ENCODE measurements around the gene AATK. TPM values are rescaled to one million over a fixed set of nuclear protein-coding genes. Genes with fewer than 3 reads are reported as not detected.

Gene AATK
- total and polyA plus RNA-seq, 2 of the 13 experiments (the other 11 are each of a cell fraction or from before 2014, with no cell fraction given), result 2.9 to 8.4 TPM

GRCh38 chr17:81110488-81111040, 55.5 kb downstream of the AATK start:
- ATAC-seq, result no peak
- Histone ChIP-seq H3K4me1 (ENCODE audit: insufficient read depth, low read length) (peaks cover 7% of the 10 kb centered on the region; the same call in 1 of the 2 replicates), H4K20me1 (ENCODE audit: insufficient read depth, low read length) (peaks cover 2% of the 10 kb centered on the region; the same call in 1 of the 2 replicates), H3K79me2 (ENCODE audit: insufficient read depth, low read length) (no peaks in the 10 kb centered on the region), H3K9ac (ENCODE audit: insufficient read depth, low read depth, low read length) (no peak overlapping the region), H3K36me3 (replicated peaks in 1 of 2; ENCODE audit: control insufficient read depth in 1 of 2, insufficient read depth in 2 of 2, low read length in 2 of 2) (peaks cover 2 to 4% of the 10 kb centered on the region in 2 experiments; a peak in 3 of 5 replicates), H3K4me2 (ENCODE audit: low read depth, low read length) (no peak overlapping the region), H3K9me3 (ENCODE audit: low read length) (no peaks in the 10 kb centered on the region), H3K27me3 (ENCODE audit: control insufficient read depth in 1 of 2, insufficient read depth in 2 of 2, low read length in 2 of 2) (no peaks in the 10 kb centered on the region), H3K27ac (ENCODE audit: extremely low read length, insufficient read depth, low read length) (no peak overlapping the region), H3K4me3 (replicated peaks in 1 of 3; ENCODE audit: insufficient read depth in 1 of 3, low read depth in 2 of 3, low read length in 3 of 3) (no peak overlapping the region), H2AFZ (ENCODE audit: low read length) (no peak overlapping the region)
- ChIA-PET CTCF (ENCODE audit: low intra/inter-chr PET ratio, low total read pairs) (no interaction called here), POLR2A (no interaction called here)
- intact Hi-C loops (cut with micrococcal nuclease; ENCODE audit: unreplicated experiment) (no loop called here), in situ Hi-C loops (cut with HindIII; ENCODE audit: extremely low pct_ligation_motif_present, low pct_unique_long_range_greater_than_20kb) (no loop called here)
- WGBS (ENCODE audit: low lambda C conversion rate), result 92% methylated on average over 30 of the region's 30 CpGs
- no TSS peak for BruUV-seq (replicated peaks)
- no peak for DNase-seq (ENCODE audit: low spot score)
- no peak for FAIRE-seq
- TF ChIP-seq ZFP37 (CRISPR knock-in tag; IDR thresholded peaks at IDR 0.05; ENCODE audit: borderline replicate concordance) (no peak), AGO2 (optimal IDR thresholded peaks at IDR 0.05; ENCODE audit: low read depth, low read length) (peak; percentile 33), MBNL3 (CRISPR knock-in tag; conservative IDR thresholded peaks at IDR 0.05) (no peak), BRD4 (CRISPR knock-in tag; IDR thresholded peaks at IDR 0.05) (no peak)

GRCh38 chr17:81109957-81110356, 56.1 kb downstream of the AATK start:
- intact Hi-C loops (cut with micrococcal nuclease; ENCODE audit: unreplicated experiment), result no loop called here
- no peak for TF ChIP-seq XRCC5 (optimal IDR thresholded peaks at IDR 0.05; ENCODE audit: low read length)
- no peak for TF ChIP-seq NFYB (CRISPR knock-in tag; IDR thresholded peaks at IDR 0.05)
- TF ChIP-seq TFDP2 (CRISPR knock-in tag; IDR thresholded peaks at IDR 0.05), result no peak
- no peak for TF ChIP-seq HNRNPH1 (optimal IDR thresholded peaks at IDR 0.05; ENCODE audit: low read depth, low read length)
- TF ChIP-seq MEF2D (CRISPR knock-in tag; IDR thresholded peaks at IDR 0.05), result no peak
- TF ChIP-seq TEAD2 (CRISPR knock-in tag; IDR thresholded peaks at IDR 0.05), result no peak
- TF ChIP-seq HNF4G (IDR thresholded peaks at IDR 0.05; ENCODE audit: borderline replicate concordance, low read depth, low read length), result no peak
- no peak for TF ChIP-seq HNF4G (CRISPR knock-in tag; IDR thresholded peaks at IDR 0.05; ENCODE audit: borderline replicate concordance, low read depth)
- TF ChIP-seq DBP (CRISPR knock-in tag; IDR thresholded peaks at IDR 0.05; ENCODE audit: not compliant biosample characterization), result no peak
- no peak for TF ChIP-seq ZNF614 (CRISPR knock-in tag; IDR thresholded peaks at IDR 0.05; ENCODE audit: borderline replicate concordance)
- TF ChIP-seq GATAD2A (CRISPR knock-in tag; IDR thresholded peaks at IDR 0.05), result no peak
- no peak for TF ChIP-seq POLR2G (IDR thresholded peaks at IDR 0.05; ENCODE audit: low read depth, low read length)

More at GRCh38 chr17:81109957-81110356, 56.1 kb downstream of the AATK start:
- FAIRE-seq (no peak), ATAC-seq (no peak), DNase-seq (ENCODE audit: low spot score) (no peak)
- ChIA-PET POLR2A (no interaction called here), CTCF (ENCODE audit: low intra/inter-chr PET ratio, low total read pairs) (no interaction called here)
- Histone ChIP-seq H3K4me1 (ENCODE audit: insufficient read depth, low read length) (peaks cover 7% of the 10 kb centered on the region; the same call in 1 of the 2 replicates), H3K27me3 (ENCODE audit: control insufficient read depth in 1 of 2, insufficient read depth in 2 of 2, low read length in 2 of 2) (no peaks in the 10 kb centered on the region), H4K20me1 (ENCODE audit: insufficient read depth, low read length) (peaks cover 2% of the 10 kb centered on the region; the same call in 1 of the 2 replicates), H3K9me3 (ENCODE audit: low read length) (no peaks in the 10 kb centered on the region), H3K27ac (ENCODE audit: extremely low read length, insufficient read depth, low read length) (no peak overlapping the region), H3K79me2 (ENCODE audit: insufficient read depth, low read length) (no peaks in the 10 kb centered on the region), H3K4me2 (ENCODE audit: low read depth, low read length) (no peak overlapping the region), H3K9ac (ENCODE audit: insufficient read depth, low read depth, low read length) (no peak overlapping the region), H3K4me3 (replicated peaks in 1 of 3; ENCODE audit: insufficient read depth in 1 of 3, low read depth in 2 of 3, low read length in 3 of 3) (no peak overlapping the region), H2AFZ (ENCODE audit: low read length) (no peak overlapping the region), H3K36me3 (replicated peaks in 1 of 2; ENCODE audit: control insufficient read depth in 1 of 2, insufficient read depth in 2 of 2, low read length in 2 of 2) (peaks cover 4 to 10% of the 10 kb centered on the region in 2 experiments; a peak in 3 of 5 replicates)
- no TSS peak for BruUV-seq (replicated peaks)
- in situ Hi-C loops (cut with HindIII; ENCODE audit: extremely low pct_ligation_motif_present, low pct_unique_long_range_greater_than_20kb), result no loop called here
- 97% methylated on average over 22 of the region's 22 CpGs for WGBS (ENCODE audit: low lambda C conversion rate)

Data from HepG2 (cell line).